ENCODE data around the gene RAX2.

Gene RAX2

GRCh38 chr19:3798137-3798536 is 26.1 kb upstream of the RAX2 start:
- no peak overlapping the region for H3K27ac ChIP-seq
- no peak for TF ChIP-seq CTCF (conservative IDR thresholded peaks at IDR 0.05)

GRCh38 chr19:3796358-3796757 is 24.3 kb upstream of the RAX2 start:
- TF ChIP-seq CTCF (conservative IDR thresholded peaks at IDR 0.05): no peak
- H3K27ac ChIP-seq: no peak overlapping the region

GRCh38 chr19:3793799-3794198 is 21.8 kb upstream of the RAX2 start:
- no peak for TF ChIP-seq CTCF (conservative IDR thresholded peaks at IDR 0.05)
- no peak overlapping the region for H3K27ac ChIP-seq

GRCh38 chr19:3792114-3792513 is 20.1 kb upstream of the RAX2 start:
- TF ChIP-seq CTCF (conservative IDR thresholded peaks at IDR 0.05): no peak
- H3K27ac ChIP-seq: no peak overlapping the region

GRCh38 chr19:3790941-3791340 is 18.9 kb upstream of the RAX2 start:
- TF ChIP-seq CTCF (conservative IDR thresholded peaks at IDR 0.05): no peak
- no peak overlapping the region for H3K27ac ChIP-seq

GRCh38 chr19:3790209-3790734 is 18.2 kb upstream of the RAX2 start:
- TF ChIP-seq CTCF (conservative IDR thresholded peaks at IDR 0.05): no peak
- H3K27ac ChIP-seq: no peak overlapping the region

- H3K27ac ChIP-seq: no peak overlapping the region
- TF ChIP-seq CTCF (conservative IDR thresholded peaks at IDR 0.05): no peak
These were observed 17.2 kb upstream of the RAX2 start for GRCh38 chr19:3788996-3789778.
